HG03460 (cell line): ENCODE results near the gene TRAPPC2L.
"Not testable (repeated sequence)": the region's sequence is repeated elsewhere in the genome, so short reads cannot be mapped to it uniquely, and the experiment has no call there.

Source experiments
- ATAC-seq: cut with Tn5 transposase; IDR thresholded peaks from one replicate; pipeline ENCODE4 v1.9.1; 2021; ENCODE audit not compliant: unreplicated experiment

TRAPPC2L gene

DNA sequence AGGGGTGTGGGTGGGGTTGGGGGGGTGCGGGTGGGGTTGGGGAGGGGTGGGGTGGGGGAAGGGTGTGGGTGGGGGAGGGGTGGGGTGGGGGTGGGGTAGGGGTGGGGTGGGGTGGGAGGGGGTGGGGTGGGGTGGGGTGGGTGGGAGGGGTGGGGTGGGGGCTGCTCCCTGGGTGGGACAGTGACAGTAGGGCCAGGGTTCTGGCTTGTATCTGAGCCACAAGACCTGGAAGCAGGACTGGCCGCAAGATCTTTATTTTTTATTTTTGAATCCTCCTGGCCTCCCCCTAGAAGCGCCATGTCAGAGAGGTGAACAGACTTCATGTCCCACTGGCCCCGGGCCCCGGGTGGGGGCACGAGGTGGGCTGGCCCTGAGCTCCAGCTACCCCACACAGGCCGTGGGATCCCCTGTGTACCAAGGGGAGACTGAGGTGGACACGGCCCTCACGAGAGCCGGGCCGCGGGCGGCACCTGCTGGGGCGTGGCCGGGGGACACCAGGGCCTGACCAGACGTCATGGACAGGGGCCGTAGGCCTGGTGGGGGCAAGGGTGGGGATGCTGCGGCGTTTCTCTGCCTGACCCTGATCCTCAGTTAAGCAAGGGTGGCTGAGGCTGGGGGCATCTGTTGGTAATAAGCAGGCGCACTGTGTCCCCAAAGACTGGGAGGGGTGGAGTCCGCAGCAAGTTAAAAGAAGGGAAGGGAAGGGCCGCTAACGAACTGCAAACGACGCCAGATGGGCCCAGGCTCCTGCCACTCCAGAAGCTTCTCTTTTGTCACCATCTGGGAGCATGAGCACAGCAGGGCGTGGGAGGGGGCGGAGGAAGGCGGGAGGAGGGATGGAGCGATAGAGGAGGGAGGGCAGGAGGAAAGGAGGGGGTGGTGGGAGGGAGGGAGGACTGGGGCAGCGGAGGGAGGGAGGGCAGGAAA lies 31.8 kb downstream of the TRAPPC2L start:
- ATAC-seq, result no peak

DNA sequence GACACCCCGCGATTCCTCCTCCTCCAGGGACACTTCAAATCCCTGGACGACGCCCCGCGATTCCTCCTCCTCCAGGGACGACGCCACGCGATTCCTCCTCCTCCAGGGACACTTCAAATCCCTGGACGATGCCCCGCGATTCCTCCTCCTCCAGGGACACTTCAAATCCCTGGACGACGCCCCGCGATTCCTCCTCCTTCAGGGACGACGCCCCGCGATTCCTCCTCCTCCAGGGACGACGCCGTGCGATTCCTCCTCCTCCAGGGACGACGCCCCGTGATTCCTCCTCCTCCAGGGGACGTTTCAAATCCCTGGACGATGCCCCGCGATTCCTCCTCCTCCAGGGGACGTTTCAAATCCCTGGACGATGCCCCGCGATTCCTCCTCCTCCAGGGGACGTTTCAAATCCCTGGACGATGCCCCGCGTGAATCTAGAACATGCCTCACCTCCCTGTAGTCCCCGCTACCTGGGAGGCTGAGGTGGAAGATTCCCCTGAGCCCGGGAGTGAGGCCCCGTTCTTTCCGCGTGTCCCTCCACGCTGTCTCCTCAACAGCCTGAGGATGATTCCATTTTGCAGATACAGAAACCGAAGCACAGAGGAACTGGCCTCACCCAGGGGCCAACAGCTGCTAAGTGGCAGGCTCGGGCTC lies 32.9 kb downstream of the TRAPPC2L start:
- ATAC-seq, result not testable (repeated sequence)

DNA sequence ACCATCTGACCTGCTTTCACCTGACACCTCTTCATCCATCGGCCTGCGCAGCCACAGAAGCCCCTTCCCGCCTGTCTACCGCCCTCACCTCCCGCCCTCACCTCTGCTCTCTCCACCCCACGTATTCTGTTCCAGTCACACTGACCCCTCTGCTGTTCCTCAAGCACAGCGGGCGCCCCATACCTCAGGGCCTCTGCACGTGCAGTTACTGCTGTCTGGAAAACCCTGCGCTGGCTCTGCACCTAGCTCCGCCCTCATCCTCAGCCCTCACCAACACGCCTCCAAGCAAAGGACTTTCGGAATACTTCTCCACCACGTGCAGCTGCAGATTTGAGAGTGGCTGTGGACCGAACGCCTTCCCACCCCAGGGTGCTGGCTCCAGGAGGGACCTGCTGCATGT lies 34.2 kb downstream of the TRAPPC2L start:
- ATAC-seq, result no peak

DNA sequence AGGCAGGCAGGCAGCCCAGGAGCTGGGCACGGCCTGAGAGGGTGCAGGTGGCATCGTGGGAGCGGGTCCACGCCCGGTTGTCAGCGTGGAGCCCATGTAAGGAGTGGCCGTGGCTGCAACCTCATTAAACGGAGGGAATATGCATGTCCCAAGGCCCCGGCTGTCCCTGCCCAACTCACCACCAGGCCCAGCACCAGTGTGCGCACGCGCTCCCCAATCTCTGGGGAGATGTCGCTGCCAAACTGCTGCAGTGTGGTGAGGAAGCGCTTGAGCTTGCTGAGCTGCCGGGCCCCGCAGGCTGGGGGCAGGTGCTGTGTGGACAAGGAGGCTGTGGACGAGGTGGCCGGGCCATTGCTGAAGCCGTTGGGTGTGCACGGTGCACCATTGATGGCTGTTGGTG lies 35.1 kb downstream of the TRAPPC2L start:
- no peak for ATAC-seq

DNA sequence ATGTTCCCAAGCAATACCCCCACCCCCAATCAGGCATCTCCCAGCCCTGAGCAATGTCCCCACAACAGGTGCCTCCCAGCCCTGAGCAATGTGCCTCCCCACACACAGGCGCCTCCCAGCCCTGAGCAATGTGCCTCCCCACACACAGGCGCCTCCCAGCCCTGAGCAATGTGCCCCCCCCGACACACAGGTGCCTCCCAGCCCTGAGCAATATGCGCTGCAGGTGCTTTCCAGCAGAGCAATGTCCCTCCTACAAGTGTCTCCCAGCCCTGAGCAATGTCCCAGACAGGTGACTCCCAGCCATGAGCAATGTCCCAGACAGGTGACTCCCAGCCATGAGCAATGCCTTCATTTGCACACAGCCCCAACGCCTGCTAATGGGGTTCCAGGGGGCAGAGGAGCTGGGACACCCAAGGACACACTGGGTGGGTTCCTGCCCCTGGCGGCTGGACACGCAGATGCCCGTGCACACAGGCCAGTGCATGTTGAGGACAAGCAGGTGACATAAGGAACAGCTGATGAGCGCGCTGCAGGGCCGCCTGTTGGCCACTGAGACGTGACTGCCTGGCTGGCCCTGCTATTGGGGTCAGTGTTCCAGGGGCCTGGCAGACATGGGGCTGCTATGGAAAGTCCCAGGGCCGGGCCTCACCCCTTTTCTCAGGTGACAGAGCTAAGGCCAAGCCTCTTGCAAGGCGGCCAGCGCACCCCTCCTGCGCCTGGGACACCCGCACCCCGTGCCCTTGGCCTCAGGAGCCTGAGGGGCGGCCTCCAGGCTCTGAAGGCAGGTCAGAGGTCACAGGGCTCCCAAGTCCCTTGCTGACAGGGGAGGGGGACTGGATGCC lies 36.4 kb downstream of the TRAPPC2L start:
- ATAC-seq, result no peak

DNA sequence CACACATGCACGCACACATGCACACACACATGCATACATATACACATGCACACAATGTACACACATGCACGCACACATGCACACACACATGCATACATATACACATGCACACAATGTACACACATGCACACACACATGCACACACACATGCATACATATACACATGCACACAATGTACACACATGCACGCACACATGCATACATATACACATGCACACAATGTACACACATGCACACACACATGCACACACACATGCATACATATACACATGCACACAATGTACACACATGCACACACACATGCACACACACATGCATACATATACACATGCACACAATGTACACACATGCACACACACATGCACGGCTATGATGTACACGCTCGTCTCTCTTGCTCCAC lies 37.3 kb downstream of the TRAPPC2L start:
- ATAC-seq, result not testable (repeated sequence)

DNA sequence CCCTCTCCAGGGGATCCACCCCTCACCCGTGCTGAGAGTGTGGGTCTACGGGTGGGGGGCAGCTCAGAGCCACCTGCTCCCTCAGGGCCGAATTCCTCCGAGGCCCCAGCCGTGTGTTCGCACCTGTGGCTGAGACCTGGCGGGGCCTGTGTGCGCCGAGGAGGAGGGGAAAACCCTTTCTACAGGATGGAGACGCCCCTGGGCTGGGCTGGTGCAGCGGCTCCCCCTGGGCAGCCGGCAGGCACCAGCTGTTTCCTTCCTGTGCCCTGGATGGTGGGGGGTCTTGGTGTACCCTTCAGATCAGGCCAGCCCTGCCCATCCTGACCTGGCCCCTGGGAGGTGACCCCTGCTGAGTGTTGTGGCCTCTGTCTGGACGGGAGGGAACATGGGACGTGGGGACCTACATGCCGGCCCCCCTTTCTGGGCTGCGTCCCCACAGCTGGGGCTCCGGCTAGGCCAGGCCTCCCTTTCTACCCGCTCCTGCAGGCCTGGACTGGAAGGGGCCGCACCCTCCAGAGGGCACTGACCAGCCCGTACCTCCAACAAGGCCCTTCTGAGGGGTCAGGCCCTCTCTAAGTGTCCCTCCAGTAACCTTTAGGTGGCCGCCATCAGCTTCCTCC lies 37.9 kb downstream of the TRAPPC2L start:
- no peak for ATAC-seq

DNA sequence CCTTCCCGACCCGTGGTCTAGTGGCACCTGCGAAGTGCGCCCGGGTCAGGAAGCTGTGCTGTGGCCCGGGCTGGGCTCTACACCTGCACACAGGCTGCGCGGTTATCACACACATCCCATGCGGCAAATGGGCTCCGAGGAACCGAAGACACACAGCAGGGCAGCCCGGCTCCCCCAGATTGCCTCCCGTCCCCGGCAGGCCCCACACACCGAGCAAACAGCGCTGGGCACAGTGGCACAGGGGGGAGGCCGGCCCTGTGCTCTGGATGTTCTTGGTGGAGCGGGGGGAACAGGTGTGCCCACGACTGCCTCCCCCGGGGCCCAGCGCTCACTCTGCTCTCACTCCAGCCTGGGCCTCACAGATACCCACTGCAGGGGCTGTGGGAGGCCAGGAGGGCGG lies 38.4 kb downstream of the TRAPPC2L start:
- no peak for ATAC-seq

DNA sequence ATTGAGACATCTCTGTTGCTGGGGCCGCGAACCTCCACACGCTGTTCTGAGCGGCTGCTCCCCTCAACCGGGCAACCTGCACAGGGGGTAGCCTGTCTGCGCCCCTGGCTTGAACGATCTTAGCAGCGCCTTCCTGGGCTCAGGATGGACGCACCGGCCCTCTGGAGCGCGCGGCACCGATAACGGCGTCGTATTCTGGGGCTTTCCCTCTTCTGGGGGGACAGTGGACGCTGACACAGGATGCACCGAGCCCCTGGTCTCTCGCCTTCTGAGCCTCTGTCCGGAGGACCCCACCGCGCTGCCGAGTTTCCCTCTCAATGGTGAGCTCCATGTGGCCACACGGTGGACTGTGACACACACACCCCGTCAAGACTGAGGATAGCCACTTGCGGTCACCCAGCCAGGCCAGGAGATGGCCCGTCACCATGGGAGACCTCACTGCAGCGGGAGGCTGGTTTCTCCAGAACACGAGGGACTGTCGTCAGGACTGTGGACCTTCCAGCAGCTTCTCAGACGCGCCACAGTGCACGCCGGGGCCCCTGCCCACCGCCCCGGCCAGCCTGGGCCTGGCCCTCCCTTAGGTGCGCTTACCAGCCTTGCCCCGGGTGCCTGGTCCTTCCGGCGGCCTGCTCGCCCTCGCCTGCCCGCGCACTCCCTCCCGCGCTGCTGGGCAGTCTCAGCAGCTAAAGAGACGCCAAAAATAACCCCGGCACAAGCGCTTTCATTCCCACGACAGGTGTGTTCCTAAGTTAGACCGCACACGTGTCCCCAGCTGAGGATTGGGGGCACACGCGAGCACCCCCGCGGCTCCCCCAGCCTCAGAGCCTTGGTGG lies 39.5 kb downstream of the TRAPPC2L start:
- ATAC-seq, result no peak

DNA sequence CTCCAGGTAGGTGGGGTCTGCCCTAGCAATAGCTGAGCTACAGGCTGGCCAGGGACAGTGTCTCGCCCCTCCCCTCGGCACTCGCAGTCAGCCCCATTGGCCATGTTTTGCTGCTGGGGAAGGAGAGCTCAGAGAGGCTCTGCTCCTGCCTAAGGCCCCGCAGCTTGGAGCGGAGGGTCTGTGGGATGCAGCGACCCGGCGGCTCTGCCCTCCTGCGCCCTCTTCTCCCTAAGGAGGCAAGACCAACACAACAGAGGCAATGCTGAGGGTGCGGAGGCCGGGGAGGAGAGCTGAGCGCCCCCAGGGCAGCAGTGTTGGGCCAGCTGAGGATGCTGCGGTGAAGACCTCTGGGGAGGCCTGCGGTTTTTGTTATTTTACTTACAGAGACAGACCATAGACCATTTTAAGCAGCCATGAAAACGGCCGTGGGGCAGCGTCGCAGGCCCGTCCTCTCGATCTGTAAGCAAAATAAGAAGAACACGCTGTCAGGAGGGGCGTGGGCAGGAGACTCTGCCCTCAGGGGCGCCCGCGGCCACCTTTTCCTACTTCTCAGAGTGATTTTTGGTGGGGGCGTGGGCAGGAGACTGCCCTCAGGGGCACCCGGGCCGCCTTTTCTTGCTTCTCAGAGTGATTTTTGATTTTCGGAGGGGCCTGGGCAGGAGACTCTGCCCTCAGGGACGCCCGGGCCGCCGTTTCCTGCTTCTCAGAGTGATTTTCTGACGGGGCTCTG lies 40.9 kb downstream of the TRAPPC2L start:
- no peak for ATAC-seq

DNA sequence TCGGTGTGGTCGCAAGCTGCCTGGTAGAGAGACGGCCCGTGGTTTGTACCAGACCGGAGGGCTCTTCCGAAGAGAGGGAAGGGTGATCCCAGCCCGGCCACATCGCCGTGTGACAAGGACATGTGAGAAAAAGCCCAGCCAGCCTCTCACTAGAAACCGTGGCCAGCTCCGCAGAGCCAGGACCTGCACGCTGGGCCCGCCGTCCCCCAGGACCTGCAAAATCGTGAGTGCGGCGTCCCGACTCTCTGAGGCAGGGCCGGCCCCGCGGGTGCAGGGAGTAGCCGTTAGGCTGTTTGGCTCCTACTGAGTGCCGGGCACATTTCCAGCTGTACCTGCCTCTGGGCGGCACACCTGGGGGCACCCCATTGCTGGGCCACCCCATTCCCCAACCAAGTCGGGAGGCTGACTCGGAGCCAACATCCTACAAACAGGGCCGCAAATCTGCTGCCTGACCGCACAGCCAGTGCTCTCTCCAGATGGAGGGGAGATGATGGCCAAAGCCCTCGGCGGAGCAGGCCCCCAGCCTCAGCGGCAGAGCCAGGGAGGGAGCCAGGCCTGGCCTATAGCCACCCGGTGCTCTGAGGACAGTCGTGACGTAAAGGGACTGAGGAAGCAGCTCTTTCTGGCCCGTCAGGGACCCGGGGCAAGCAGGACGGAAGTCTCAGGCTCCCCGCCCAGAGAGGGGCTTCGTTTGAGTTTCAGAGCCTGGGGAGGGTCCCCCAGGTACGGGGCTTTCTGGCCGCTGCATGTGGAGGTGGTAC lies 43.2 kb downstream of the TRAPPC2L start:
- no peak for ATAC-seq

DNA sequence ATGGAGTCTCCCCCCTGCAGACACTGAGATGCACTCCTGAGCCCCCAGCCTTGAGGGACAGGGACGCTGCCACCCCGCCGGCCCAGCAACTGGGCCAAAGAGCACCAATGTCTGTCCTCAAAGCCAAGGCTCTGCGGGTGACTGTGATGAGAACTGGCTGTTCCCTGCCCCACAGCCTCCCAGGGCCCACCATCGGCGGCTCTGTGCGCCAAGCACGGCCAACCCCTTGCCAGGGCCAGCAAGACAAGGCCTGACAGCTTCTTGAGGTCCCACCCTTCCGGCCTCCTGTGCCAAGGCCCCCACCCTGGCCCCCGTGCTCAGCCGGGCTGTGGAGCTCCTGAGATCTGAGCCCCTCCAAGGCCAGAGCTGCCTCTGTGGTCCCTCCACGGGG lies 43.7 kb downstream of the TRAPPC2L start:
- no peak for ATAC-seq

DNA sequence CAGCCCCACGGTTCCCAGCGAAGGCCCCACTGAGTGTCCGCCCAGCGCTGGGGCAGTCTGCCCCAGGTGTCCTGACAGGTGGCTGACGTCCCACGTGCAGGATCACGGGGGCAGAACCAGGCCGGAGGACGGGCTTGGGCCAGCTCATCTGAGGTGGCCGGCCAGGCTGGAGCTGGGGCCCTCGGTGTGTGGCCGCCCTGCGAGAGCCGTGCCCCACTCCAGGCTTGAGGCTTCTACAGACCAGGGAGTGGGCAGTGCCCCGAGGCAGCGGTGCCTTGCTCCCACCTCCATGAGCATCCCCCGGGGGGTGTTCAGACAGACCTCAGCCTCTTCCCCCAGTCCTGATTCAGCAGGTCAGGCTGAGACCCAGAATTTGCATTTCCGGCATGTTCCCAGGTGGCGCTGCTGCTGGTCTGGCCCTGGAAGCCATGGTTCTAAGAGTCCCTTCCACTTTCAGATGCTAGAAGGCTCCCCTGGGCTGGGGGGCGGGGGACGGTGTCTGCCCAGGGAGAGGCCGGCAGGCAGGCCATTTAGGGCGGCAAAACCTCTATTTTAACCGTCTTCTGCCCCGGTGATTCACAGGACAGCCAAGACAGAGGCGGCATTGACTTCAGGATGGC lies 44.9 kb downstream of the TRAPPC2L start:
- ATAC-seq, result no peak

DNA sequence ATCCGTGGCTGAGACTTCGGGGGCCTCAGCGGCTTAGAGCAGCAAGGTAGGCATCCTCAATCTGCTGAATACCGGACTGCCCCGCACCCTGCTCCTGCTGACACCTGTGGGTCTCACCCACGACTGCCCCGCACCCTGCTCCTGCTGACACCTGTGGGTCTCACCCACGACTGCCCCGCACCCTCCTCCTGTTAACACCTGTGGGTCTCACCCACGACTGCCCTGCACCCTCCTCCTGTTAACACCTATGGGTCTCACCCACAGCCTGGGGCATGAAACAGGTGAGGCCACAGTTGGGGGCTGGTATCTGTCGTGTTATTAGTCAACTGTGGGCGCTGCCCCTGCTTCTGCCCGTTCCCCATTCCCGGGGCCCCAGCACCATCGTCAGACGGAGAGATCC lies 45.8 kb downstream of the TRAPPC2L start:
- no peak for ATAC-seq

DNA sequence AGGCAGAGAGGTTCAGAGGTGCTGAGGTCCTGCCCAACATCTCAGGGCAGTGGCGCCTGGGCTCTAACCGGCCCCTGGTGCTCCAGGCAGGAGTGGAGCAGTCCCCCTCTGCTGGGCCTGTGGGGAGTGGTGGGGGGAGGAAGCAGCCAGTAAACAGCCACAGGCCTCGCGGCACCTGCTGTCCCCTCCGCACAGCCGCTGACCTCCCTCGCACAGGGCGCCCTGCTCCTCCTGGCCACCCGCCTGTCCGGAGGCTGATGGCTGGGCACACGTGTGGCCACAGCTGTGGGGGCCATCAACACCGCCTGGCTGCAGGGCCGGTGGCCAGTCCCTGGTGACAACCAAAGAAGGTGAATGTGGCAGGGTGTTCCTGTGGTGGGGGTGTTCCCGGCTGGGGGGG lies 46.3 kb downstream of the TRAPPC2L start:
- no peak for ATAC-seq

DNA sequence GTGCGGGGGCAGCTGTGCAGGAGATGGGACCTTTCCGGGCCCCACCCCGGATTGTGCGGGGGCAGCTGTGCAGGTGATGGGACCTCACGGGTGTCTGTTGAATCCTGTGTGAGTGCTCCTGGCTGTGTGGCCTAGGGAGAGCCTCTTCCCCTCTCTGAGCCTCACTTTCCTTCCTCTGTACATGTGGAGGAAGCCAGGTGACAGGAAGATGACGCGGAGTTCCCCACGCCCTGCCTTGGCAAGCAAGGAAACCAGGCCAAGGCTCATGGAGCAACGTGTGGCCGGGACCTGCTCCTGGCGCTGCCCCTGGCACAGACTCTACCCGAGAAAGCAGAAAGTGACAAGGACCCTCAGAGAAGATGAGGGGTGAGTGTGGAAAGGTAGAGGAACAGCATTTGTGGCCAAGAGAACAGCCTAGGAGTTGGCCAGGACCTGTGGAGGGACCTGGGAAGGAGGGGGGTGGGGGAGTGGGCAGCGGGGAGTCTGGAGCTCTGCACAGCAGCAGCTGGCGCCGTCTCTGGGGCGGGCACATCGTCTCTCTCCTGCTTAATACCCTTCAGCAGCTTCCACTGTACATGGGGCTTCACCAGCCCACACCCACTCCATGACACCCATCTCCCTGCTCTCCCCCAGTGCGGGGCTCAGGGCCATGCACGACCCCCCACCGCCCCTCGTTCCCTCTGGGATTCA lies 47.9 kb downstream of the TRAPPC2L start:
- no peak for ATAC-seq

DNA sequence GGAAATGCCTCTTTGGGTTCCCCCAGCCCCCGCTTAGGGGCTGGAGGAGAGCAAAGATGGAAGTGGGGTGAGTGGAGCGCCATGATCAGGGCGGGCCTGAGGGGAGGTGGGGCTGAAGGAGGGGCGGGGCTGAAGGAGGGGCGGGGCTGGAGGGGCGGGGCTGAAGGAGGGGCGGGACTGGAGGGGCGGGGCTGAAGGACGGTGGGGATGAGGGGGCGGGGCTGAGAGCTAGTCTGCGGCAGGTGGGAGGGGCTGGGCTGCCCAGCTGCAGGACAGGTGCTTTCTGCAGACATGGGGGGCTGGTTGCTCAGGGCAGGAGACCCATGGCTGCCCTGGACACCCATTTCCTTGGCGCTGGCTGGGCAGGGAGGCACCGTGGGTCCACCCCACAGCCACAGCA lies 48.6 kb downstream of the TRAPPC2L start:
- no peak for ATAC-seq

DNA sequence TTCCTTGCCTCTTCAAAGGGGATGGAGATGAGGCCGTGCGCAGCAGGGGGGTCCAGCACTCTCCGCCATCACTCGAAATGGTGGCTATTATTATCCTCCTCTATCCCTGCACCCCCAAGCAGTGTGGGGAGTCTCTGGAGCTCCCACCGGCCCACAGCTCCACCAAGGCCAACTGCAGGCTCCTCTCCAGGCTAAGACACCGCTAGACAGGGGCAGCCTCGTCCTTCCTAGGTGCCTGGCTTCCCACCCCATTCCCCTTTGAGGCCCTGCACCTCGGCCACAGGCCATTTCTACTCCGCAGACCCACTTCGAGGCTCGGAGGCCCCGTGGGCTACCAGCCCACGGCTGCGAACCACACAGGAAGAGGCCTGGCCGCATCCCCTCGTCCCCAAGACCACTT lies 49.1 kb downstream of the TRAPPC2L start:
- ATAC-seq, result no peak
